Neural crest cell (in vitro differentiated cells): ENCODE measurements around the gene FSTL4. TPM values are rescaled to one million over a fixed set of nuclear protein-coding genes. Genes with fewer than 3 reads are reported as not detected.
A peak's percentile ranks its signal among the peaks of the same experiment; 100 is the strongest.

ENCODE experiments used
- DNase-seq: peaks from one replicate; pipeline ENCODE4 v3.0.0; 2021; ENCODE audit warnings: low read depth, mixed read lengths, low spot score
- H3K27ac Mint-ChIP-seq: one replicate; pipeline ENCODE4 v1.8.0; 2021; ENCODE audit warnings: mild to moderate bottlenecking, mixed read lengths; ENCODE audit not compliant: unreplicated experiment
- H3K27me3 Mint-ChIP-seq: 2 replicates; pipeline ENCODE4 v1.8.0; 2021; ENCODE audit warnings: low read depth, mild to moderate bottlenecking, mixed read lengths
- H3K36me3 Mint-ChIP-seq: 2 replicates; pipeline ENCODE4 v1.8.0; 2021; ENCODE audit warnings: low read depth, mild to moderate bottlenecking, mixed read lengths
- H3K4me1 Mint-ChIP-seq: 2 replicates; pipeline ENCODE4 v1.8.0; 2021; ENCODE audit warnings: mixed read lengths
- H3K4me3 Mint-ChIP-seq: one replicate; pipeline ENCODE4 v1.8.0; 2021; ENCODE audit warnings: mild to moderate bottlenecking, mixed read lengths
- H3K9me3 Mint-ChIP-seq: 2 replicates; pipeline ENCODE4 v1.8.0; 2021; ENCODE audit warnings: mixed read lengths
- CTCF ChIP-seq: fragments of 200-600 bp; sonication (generic); conservative IDR thresholded peaks from 2 replicates; pipeline ENCODE4 v1.5.0; 2021; ENCODE audit warnings: antibody characterized with exemption, mild to moderate bottlenecking
- total RNA-seq: library from RNA; stranded (reverse); gene quantifications from 2 replicates; pipeline ENCODE4 v1.2.1, GENCODE V29; 2021

Gene FSTL4
- total RNA-seq, 1 donor from 2014 or later: 2.0 TPM

DNA sequence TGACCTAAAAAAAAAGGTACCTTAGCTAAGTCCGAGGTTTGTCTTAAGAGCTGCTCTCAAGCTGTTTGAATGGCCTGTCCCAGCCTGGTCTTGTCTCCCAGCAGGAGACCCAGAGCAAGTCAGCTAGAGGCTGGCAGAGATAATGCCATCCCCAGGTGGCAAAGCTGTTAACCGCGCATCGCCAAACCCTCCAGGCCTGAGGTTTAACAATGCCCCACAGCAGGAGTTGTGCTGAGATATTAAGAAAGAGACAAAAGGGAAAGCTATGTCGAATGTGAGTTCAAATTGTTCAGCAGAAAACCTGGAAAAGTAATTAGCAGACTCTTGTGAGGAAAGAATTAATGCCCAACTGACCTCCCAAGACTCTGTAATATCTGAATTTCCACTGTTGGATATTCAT is 187.1 kb downstream of the FSTL4 start:
- H3K4me1 Mint-ChIP-seq: peaks cover 59% of the 10 kb centered on the region
- TF ChIP-seq CTCF: no peak

DNA sequence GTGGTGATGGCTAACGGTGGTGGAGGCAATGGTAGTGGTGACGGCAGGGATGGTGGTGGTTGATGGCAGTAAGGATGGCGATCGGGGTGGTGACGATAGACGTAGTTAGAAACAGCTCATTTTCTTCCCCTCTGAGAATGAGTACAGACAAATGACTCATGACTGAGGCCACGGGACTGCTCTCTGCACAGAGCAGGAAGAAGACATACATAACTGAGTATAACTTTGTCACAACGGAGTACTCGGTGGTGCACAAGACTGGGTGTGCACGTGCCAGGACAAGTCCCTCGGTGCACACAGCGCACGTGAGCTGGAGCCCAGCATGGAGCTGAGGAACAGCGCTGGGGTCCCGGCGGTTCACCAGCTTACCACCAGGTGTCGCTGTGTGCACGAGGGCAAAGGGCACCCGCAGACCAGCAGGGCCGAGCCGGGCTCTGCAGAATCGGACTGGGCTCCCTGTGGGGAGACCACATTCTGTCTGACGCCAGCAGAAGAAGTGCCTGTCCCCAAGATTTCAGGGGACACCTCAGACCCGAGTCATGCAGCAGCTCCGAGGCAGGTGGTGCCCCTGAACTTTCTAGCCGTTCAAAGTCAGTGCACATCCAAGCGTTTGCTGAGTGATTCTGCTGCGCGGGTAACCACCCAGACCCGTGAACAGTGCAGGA is 188.6 kb downstream of the FSTL4 start:
- H3K4me1 Mint-ChIP-seq: peaks cover 59% of the 10 kb centered on the region
- peak; percentile 93 for TF ChIP-seq CTCF
- no peaks in the 10 kb centered on the region for H3K9me3 Mint-ChIP-seq
- peak overlapping the region; percentile 14 for H3K27ac Mint-ChIP-seq
- no peaks in the 10 kb centered on the region for H3K36me3 Mint-ChIP-seq
- DNase-seq: peak; percentile 85
- no peak overlapping the region for H3K4me3 Mint-ChIP-seq
- H3K27me3 Mint-ChIP-seq: peaks cover 17% of the 10 kb centered on the region

More for the DNA sequence above, 187.1 kb downstream of the FSTL4 start:
- no peaks in the 10 kb centered on the region for H3K36me3 Mint-ChIP-seq
- H3K4me3 Mint-ChIP-seq: peak overlapping the region; percentile 6
- H3K9me3 Mint-ChIP-seq: no peaks in the 10 kb centered on the region
- H3K27me3 Mint-ChIP-seq: peaks cover 17% of the 10 kb centered on the region
- DNase-seq: no peak
- H3K27ac Mint-ChIP-seq: peak overlapping the region; percentile 91

DNA sequence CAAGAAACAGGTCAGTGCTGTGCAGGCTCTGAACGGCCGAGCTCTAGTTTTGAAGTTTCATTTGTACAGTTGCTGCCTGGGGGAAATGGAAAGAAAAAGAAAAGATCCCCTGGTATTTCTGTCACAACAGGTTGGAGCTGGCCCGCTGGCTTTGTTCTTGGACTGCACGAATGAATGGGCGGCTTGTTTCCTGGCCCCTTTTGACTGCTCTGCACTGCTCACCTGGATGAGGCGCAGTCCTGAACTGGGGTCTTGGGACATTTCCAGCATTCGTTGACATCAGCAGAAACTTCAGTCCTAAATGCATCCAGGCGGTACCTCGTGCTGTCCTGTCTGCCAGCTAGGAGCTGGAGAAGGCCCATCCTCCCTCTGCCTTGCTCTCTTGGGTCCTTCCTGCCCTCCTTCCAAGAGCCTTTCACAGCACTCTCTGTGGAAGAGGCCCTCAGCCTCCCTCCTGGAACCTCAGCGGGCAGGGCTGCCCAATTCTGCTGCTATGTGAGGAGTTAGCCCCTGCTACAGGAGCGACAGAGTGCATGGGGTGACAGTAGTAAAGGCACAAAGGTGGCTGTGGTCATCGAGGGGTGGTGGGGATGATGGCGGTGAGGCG is 189.2 kb downstream of the FSTL4 start:
- no peaks in the 10 kb centered on the region for H3K36me3 Mint-ChIP-seq
- TF ChIP-seq CTCF: no peak

GRCh38 chr5:133421806-133422205 is 190.5 kb downstream of the FSTL4 start:
- no peaks in the 10 kb centered on the region for H3K36me3 Mint-ChIP-seq
- H3K27ac Mint-ChIP-seq: no peak overlapping the region
- no peak for DNase-seq

More for the DNA sequence above, 189.2 kb downstream of the FSTL4 start:
- Mint-ChIP-seq H3K27ac (peak overlapping the region; percentile 14), H3K4me1 (peaks cover 59% of the 10 kb centered on the region), H3K9me3 (peaks cover 2% of the 10 kb centered on the region), H3K4me3 (no peak overlapping the region), H3K27me3 (peaks cover 17% of the 10 kb centered on the region)
- no peak for DNase-seq

GRCh38 chr5:133421394-133421793 is 190.9 kb downstream of the FSTL4 start:
- Mint-ChIP-seq H3K4me3 (no peak overlapping the region), H3K9me3 (peaks cover 2% of the 10 kb centered on the region), H3K4me1 (peaks cover 45% of the 10 kb centered on the region), H3K27ac (no peak overlapping the region), H3K27me3 (peaks cover 13% of the 10 kb centered on the region), H3K36me3 (no peaks in the 10 kb centered on the region)
- peak; percentile 44 for DNase-seq
- peak; percentile 56 for TF ChIP-seq CTCF

More at GRCh38 chr5:133421806-133422205, 190.5 kb downstream of the FSTL4 start:
- Mint-ChIP-seq H3K4me3 (no peak overlapping the region), H3K9me3 (peaks cover 2% of the 10 kb centered on the region), H3K4me1 (peaks cover 49% of the 10 kb centered on the region), H3K27me3 (peaks cover 15% of the 10 kb centered on the region)
- no peak for TF ChIP-seq CTCF
